ENCODE data around the gene PARD3. TPM values are rescaled to one million over a fixed set of nuclear protein-coding genes. Genes with fewer than 3 reads are reported as not detected.

PARD3 gene
- total RNA-seq, 4 donors from 2014 or later, result 115 to 226 (median 141) TPM

GRCh38 chr10:34080485-34081346 is 734.4 kb downstream of the PARD3 start:
- DNase-seq (ENCODE audit: low spot score in 2 of 2), result no peak
- TF ChIP-seq EP300 (IDR thresholded peaks at IDR 0.05), result no peak
- TF ChIP-seq POLR2AphosphoS5 (IDR thresholded peaks at IDR 0.05), result no peak
- TF ChIP-seq POLR2A (IDR thresholded peaks at IDR 0.05), result no peak
- no peak for TF ChIP-seq CTCF (IDR thresholded peaks at IDR 0.05)
- no peak overlapping the region for H3K4me3 ChIP-seq
- H3K27ac ChIP-seq, result no peak overlapping the region
- H3K36me3 ChIP-seq, result no peaks in the 10 kb centered on the region
- H3K9me3 ChIP-seq, result peaks cover 17% of the 10 kb centered on the region
- peaks cover 13% of the 10 kb centered on the region for H3K4me1 ChIP-seq
- no peaks in the 10 kb centered on the region for H3K27me3 ChIP-seq
- WGBS, result 88% methylated on average over 16 of the region's 16 CpGs

GRCh38 chr10:34079702-34080484 is 735.2 kb downstream of the PARD3 start:
- peaks cover 13% of the 10 kb centered on the region for H3K4me1 ChIP-seq
- H3K9me3 ChIP-seq, result peaks cover 17% of the 10 kb centered on the region
- DNase-seq (ENCODE audit: low spot score in 2 of 2), result no peak
- H3K27me3 ChIP-seq, result no peaks in the 10 kb centered on the region
- H3K27ac ChIP-seq, result no peak overlapping the region
- H3K4me3 ChIP-seq, result no peak overlapping the region
- no peaks in the 10 kb centered on the region for H3K36me3 ChIP-seq
- TF ChIP-seq CTCF (IDR thresholded peaks at IDR 0.05) (no peak), EP300 (IDR thresholded peaks at IDR 0.05) (no peak), POLR2AphosphoS5 (IDR thresholded peaks at IDR 0.05) (no peak), POLR2A (IDR thresholded peaks at IDR 0.05) (no peak)
- 93% methylated on average over 17 of the region's 17 CpGs for WGBS

GRCh38 chr10:34078745-34079470 is 736.2 kb downstream of the PARD3 start:
- Histone ChIP-seq H3K27ac (peak overlapping the region; percentile 23), H3K36me3 (no peaks in the 10 kb centered on the region), H3K9me3 (peaks cover 17% of the 10 kb centered on the region), H3K27me3 (no peaks in the 10 kb centered on the region), H3K4me3 (no peak overlapping the region), H3K4me1 (peaks cover 13% of the 10 kb centered on the region)
- 60% methylated on average over 19 of the region's 22 CpGs for whole genome bisulfite sequencing
- no peak for DNase-seq (ENCODE audit: low spot score in 2 of 2)
- TF ChIP-seq EP300 (IDR thresholded peaks at IDR 0.05), result no peak
- TF ChIP-seq CTCF (IDR thresholded peaks at IDR 0.05), result no peak

- TF ChIP-seq POLR2A (IDR thresholded peaks at IDR 0.05) (no peak), CTCF (IDR thresholded peaks at IDR 0.05) (no peak), EP300 (IDR thresholded peaks at IDR 0.05) (no peak), POLR2AphosphoS5 (IDR thresholded peaks at IDR 0.05) (no peak)
- Histone ChIP-seq H3K27ac (no peak overlapping the region), H3K9me3 (peaks cover 11% of the 10 kb centered on the region), H3K4me3 (no peak overlapping the region), H3K4me1 (peaks cover 13% of the 10 kb centered on the region), H3K36me3 (no peaks in the 10 kb centered on the region), H3K27me3 (no peaks in the 10 kb centered on the region)
- DNase-seq (ENCODE audit: low spot score in 2 of 2), result no peak
- WGBS, result 74% methylated on average over 4 of the region's 4 CpGs
Measured at GRCh38 chr10:34078017-34078744, 736.9 kb downstream of the PARD3 start.
